ENCODE results near the gene ASCL5. TPM values are rescaled to one million over a fixed set of nuclear protein-coding genes. Genes with fewer than 3 reads are reported as not detected.

ASCL5 gene
- total RNA-seq, 1 experiment from 2014 or later: not detected

DNA sequence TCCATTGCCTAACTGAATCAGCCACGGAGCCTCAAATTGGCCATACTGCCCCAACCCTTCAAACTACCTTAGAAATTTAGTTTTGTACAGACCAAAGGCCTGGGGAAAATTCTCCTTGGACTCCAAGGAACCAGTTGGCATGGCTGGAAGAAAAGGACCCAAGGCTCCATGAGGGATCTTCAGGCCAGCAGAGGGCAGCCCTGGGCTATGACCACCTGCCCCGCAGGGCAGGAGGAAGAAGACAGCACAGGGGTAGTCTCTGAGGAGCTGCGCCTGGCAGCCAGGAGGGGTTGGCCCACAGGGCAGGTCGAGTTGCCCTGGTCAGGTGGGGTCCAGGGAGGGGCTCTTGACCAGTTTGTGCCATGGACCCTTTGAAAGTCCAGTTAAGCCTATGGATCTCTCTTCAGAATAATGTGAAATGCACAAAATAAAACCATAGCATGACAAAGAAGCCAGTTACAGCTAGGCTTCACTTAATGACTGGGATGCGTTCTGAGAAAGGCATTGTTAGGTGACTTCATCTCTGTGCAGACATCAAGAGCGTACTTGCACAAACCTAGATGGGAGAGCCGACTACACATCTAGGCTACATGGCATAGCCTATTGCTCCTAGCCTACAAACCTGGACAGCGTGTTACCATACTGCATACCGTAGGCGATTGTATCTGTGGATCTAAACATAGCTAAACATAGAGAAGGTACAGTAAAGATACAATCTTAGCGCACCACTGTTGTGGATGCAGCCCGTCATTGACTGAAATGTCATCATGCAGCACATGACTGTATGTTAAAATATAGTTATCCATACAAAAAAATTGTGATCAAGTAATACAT, 40.9 kb downstream of the ASCL5 start:
- DNase-seq (ENCODE audit: low spot score): peak; percentile 73

DNA sequence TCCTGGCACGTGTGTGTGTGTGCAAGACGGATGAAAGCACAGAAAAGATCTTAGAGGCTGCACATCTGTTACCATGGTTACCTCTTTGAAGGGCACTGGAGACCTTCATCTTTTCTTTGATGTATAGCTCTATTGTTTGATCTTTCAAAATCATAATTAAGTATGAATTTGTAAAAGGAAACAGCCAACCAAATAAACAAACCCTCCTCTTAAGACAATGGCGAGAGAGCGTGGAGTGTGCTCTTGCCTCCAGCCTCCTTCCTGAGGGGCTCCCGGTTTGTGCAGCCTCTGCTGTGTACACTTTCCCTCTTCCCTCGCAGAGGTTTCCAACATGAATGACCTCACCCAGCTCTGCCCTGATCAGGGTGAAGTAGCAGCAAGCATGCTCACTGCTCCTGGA, 42.7 kb downstream of the ASCL5 start:
- no peak for DNase-seq (ENCODE audit: low spot score)

DNA sequence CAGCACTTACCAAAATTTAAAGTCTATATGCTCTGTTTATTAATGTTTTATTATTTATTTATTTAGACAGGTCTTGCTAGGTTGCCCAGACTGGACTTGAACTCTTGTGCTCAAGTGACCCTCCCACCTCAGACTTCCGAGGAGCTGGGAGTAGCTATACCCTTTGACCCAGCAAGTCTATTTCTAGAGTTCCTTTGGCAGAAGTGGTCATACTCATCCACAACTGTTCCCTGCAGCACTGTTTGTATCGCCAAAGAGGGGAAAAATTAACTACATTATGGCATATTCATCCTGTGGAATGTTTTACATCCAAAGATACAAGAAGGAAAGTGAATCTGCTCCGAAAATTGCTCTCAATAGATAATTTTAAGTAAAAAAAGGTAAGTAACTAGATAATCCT, 43.2 kb downstream of the ASCL5 start:
- DNase-seq (ENCODE audit: low spot score): no peak

DNA sequence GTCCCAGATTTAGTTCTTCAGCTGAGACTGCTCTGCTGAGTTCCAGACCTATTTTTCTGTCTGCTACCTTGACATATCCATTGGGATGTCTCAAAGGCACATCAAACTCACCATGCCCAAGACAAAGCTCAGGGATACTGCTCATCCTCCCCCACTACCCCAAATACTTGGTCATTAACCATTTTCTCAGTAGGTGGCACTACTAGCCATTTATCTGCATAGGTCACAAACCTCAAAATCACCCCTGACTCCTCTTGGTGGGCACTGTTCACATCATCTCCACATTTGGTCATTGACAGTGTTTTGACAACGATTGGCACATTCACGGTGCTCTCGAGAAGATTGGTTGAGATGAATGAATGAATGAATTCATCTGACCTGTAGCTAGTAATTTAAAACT, 46.8 kb downstream of the ASCL5 start:
- no peak for DNase-seq (ENCODE audit: low spot score)

DNA sequence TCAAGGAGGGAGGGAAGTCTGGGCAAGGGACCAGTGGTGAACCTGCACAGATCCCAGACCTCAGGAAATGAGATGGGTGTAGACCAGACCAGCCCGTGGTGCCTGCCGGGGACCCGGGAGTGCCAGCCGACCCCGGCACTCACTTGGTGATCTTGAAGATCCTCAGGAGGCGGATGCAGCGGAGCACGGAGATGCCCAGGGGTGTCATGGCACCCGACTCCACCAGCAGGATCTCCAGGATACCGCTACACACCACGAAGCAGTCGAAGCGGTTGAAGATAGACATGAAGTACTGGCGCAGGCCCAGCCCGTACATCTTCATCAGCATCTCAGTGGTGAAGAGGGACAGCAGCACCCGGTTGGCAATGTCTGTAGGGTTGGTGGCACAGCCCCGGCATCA, 49.2 kb downstream of the ASCL5 start:
- DNase-seq (ENCODE audit: low spot score): no peak

DNA sequence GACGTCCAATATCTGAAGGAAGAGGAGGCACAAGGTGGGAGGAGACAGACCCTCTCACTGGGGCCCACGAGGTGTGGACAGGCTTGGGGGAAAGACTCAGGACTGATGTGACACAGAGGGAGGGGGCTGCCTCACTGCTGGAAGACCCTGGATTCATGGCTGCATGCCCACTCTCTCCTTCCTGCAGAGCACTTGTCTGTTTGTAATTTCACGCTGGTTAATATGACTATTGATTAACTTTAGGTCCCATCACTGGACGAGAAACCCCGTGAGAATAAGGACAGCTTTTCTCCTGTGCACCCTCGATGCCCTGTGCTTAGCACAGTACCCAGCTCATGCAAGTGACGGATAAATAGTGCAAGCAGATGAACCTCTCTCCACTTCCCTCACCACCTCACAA, 49.9 kb downstream of the ASCL5 start:
- no peak for DNase-seq (ENCODE audit: low spot score)

DNA sequence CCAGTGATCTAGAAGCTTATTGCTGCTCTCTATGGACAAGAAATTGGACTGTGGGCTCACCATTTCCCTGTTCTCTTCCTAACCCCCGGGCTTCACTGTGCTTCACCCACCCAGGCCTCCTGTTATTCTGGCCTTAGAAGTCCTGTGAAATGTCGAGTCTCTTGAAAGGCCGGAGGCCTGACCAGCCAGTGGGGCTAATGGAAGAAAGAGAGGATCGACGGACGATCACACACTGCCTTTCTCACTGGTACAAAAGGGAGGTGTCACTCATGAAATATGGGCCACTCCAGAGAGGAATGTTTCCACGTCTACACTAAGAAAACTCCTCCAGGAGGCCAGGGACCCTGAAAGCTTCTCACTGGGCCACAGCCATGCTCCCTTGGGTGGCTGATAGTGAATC, 50.9 kb downstream of the ASCL5 start:
- DNase-seq (ENCODE audit: low spot score): no peak

DNA sequence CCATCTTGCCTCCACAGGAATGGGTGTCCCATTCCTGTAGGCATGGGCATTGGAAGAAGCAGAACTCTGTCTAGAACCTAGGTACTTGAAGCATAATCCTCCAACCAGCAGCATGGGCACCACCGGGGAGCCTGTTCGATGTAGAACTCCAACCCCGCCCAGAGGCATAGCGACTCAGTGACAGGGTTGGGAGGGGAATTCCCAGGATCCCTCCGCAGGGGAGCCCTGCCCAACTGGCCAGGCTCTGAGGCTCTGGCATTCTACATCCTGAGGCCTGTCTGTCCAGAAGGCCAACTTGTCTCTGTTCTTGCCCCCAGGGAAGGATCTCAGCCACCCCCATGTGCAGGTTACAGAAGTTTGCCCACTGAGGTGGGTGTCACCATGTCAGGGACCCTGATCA, 53.0 kb downstream of the ASCL5 start:
- DNase-seq (ENCODE audit: low spot score): no peak

DNA sequence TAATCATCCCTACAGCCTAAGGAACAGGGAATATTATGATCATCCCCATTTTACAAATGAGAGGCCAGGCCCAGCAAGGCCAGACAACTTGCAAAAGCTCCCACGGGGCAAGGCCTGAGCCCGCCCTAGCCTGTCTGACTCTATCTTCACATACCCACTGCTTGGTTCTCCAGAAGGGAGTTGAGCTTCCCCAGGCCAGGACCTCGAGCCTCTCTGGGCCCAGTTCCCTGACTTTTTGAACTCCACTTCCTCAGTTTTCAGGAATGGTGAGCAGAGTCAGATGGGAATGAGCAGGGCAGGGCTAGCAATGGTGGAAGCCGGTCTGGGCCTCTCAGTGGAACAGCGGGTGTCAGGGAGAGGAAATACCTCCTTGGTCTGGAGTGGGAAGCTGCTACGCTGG, 54.1 kb downstream of the ASCL5 start:
- DNase-seq (ENCODE audit: low spot score): no peak

DNA sequence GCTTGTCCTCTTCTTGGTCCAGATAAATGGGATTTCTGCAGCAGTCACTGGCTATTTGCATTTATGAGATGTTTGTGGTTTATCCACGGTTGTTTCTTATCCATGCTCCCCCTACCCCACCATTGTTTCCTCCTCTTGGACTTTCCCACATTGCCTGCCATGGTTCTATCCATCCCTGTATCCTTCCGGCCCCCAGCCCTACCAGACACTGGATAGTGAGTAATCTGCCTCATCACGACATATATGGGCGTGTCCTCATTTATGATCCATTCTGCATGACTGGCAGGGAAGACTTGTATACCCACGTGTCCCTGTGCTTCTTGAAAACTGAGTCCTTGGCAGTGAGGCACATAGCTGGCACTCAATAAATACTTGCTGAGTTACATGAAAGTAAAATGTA, 54.8 kb downstream of the ASCL5 start:
- no peak for DNase-seq (ENCODE audit: low spot score)

DNA sequence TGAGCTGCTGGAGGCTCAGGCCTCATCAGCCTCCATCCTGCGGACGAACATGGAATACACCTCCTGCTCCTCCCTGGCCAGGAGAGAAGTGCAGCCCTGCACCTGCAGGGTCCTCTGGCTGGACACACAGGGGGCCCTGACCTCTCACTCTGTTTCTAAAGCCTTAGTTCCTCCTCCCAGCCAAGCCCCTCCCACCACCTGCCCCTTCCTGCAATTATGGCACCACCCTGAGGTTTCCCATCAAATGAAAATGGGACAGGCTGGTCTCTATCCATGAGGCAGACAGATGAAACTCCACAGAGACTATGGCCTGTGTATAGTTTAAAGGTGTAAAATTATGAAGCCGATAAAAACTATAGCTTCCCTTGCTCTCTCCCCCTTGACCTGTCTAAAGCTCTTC, 57.3 kb downstream of the ASCL5 start:
- no peak for DNase-seq (ENCODE audit: low spot score)

DNA sequence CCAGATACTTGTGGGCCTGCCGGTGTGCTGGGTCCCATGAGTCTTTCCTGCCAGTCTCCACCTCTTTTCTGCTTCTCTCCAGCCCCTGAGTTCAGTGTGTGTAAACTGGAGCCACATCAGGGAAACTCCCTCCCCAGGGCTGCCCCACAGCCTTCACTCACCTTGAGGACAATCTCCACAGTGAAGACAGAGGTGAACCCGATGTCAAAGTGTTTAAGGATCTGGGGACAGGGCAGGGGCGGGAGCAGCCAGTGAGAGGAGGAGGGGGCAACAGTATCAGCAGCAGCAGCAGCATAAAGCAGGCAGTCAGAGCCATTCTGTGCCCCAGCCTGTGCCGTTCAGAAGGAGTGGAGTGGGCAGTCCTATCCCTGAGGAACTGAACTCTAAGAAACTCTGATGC, 58.0 kb downstream of the ASCL5 start:
- DNase-seq (ENCODE audit: low spot score): no peak

DNA sequence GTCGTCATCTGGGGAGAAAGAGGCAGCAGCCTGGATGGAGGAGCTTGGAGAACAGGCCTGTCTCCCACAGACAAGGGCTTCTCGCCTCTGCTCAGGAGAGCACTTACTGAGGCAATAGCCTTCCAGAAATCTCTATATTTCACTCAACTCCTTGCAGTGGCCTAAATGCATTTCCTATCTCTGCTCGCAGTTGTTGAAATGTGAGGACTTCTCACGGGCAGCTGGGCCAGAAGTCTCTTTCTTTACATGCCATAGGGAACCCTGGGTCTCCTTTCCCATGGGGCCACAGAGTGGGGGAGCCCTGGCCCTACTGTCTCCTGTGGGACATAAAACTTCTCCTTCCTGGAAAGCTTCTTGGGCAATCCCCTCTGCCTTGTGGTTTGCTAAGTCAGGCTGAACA, 60.0 kb downstream of the ASCL5 start:
- DNase-seq (ENCODE audit: low spot score): no peak

DNA sequence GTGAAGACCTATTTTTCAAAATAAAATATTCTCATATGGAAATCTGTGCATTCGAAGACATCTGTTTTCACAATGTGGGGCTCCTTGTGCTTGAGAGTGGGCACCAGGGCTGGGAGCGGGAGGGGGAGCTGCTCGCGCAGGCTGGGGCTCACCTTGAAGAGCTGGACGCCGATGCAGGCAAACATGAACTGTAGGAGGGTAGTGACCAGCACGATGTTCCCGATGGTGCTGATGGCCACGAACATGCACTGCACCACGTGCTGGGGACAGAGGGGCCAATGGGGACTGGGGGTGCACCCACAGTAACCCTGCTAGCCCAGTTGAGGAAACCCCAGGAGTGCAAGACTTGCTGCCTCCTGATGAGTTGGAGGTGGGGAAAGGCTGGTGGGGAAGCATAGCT, 61.3 kb downstream of the ASCL5 start:
- no peak for DNase-seq (ENCODE audit: low spot score)

DNA sequence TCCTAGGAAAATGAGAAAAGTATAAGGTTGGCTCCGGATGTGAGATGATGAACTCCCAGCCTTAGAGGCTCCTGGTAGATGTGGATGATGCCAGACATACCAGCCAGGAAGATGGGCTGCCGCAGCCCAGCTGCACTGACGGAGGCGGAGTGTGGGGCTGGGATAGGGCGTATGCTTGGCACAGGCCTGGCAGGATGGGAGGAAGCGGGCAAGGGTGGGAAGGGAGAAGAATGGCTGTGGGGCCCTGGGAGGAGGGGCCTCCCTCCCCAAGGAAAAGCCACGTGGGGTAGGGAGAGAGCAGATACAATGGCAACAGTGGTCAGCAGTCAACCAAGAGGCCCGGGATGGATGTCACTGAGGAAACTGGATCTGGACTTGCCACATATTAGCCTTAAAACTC, 62.2 kb downstream of the ASCL5 start:
- DNase-seq (ENCODE audit: low spot score): no peak

Other genes with a start within 250 kb of the ASCL5 start
- gene INAVA, start 232.3 kb downstream of the ASCL5 start, total RNA-seq (2014; rRNA removed; shearing (Covaris generic)): 108 and 119 TPM in 2 replicates
- 3.8 and 4.8 TPM in 2 replicates for gene KIF21B, start 103.5 kb downstream of the ASCL5 start, total RNA-seq (2014; rRNA removed; shearing (Covaris generic))
- not detected in 2 replicates for gene CACNA1S, start 14.8 kb downstream of the ASCL5 start, total RNA-seq (2014; rRNA removed; shearing (Covaris generic))
- gene TMEM9, start 27.3 kb upstream of the ASCL5 start, total RNA-seq (2014; rRNA removed; shearing (Covaris generic)): 140 and 141 TPM in 2 replicates
- gene IGFN1, start 63.6 kb upstream of the ASCL5 start, total RNA-seq (2014; rRNA removed; shearing (Covaris generic)): 0.03 TPM in 2 replicates
- 0.43 and 1.2 TPM in 2 replicates for gene PKP1, start 156.3 kb upstream of the ASCL5 start, total RNA-seq (2014; rRNA removed; shearing (Covaris generic))

Data from HT-29 (cell line).